Mucosa of descending colon (tissue), 3 donors: ENCODE measurements around the gene HIC1. TPM values are rescaled to one million over a fixed set of nuclear protein-coding genes. Genes with fewer than 3 reads are reported as not detected.

ENCODE experiments used
- ATAC-seq: fragments of 200-7000 bp; cut with Tn5 transposase; one replicate; pipeline ENCODE4 v1.9.1; 2020; ENCODE audit warnings: mild to moderate bottlenecking, moderate library complexity
- DNase-seq, 3 donors: peaks; one replicate each; pipeline ENCODE4 v3.0.0-alpha.2; 2020
- H3K36me3 ChIP-seq: fragments of 200-600 bp; one replicate; pipeline ENCODE4 v1.8.0; 2021; ENCODE audit warnings: low read depth, mild to moderate bottlenecking
- H3K4me1 ChIP-seq: fragments of 200-600 bp; one replicate; pipeline ENCODE4 v1.8.0; 2021; ENCODE audit warnings: low read depth, mild to moderate bottlenecking
- H3K4me3 ChIP-seq: fragments of 200-600 bp; one replicate; pipeline ENCODE4 v1.8.0; 2021; ENCODE audit warnings: mild to moderate bottlenecking
- H3K9me3 ChIP-seq: fragments of 200-600 bp; one replicate; pipeline ENCODE4 v1.8.0; 2021; ENCODE audit warnings: mild to moderate bottlenecking
- intact Hi-C, 2 donors: fragments of 100-400 bp; cut with DNase I in 1 of 2; cut with micrococcal nuclease in 1 of 2; formaldehyde crosslinking; loops; one replicate each; pipeline versions ENCODE4 v1.11.0 to v1.11.1; 2022; cut with DNase I, micrococcal nuclease
- total RNA-seq, 3 donors: library from RNA; stranded (reverse); fragmentation: NEBNext Ultra II Directional in 2 of 3; extraction: Animal tissue kit (Norgen Biotek cat#: 25700) in 2 of 3; gene quantifications; one replicate each; pipeline versions ENCODE4 v1.2.1 to v1.2.4, GENCODE V29; 2021 to 2023
- TF ChIP-seq, protein P1 (sequence below): fragments of 200-600 bp; IDR thresholded peaks from one replicate; pipeline ENCODE4 v1.8.0; 2022; ENCODE audit warnings: antibody characterized with exemption, mild to moderate bottlenecking
- donor health status: DM: no; HTN: no; CAD: no; lungs with moderate emphysema.
- donor health status: DM: no; HTN: no; CAD: no.
- donor health status: DM: no; HTN: yes; CAD: no.

HIC1 gene
- total RNA-seq, 3 donors from 2014 or later, result 6.0 to 28.9 (median 13.5) TPM

- Histone ChIP-seq H3K4me3 (no peak overlapping the region), H3K9me3 (no peaks in the 10 kb centered on the region), H3K36me3 (no peaks in the 10 kb centered on the region), H3K4me1 (peaks cover 14% of the 10 kb centered on the region)
- intact Hi-C loops, result loop anchor here in 1 of 2 donors (10.0 kb wide), 1 partner anchor 1810 kb away; no protein-coding TSS in a partner anchor
- DNase-seq (no peak), ATAC-seq (no peak)
- TF ChIP-seq, protein P1, sequence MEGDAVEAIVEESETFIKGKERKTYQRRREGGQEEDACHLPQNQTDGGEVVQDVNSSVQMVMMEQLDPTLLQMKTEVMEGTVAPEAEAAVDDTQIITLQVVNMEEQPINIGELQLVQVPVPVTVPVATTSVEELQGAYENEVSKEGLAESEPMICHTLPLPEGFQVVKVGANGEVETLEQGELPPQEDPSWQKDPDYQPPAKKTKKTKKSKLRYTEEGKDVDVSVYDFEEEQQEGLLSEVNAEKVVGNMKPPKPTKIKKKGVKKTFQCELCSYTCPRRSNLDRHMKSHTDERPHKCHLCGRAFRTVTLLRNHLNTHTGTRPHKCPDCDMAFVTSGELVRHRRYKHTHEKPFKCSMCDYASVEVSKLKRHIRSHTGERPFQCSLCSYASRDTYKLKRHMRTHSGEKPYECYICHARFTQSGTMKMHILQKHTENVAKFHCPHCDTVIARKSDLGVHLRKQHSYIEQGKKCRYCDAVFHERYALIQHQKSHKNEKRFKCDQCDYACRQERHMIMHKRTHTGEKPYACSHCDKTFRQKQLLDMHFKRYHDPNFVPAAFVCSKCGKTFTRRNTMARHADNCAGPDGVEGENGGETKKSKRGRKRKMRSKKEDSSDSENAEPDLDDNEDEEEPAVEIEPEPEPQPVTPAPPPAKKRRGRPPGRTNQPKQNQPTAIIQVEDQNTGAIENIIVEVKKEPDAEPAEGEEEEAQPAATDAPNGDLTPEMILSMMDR, result no peak
These were observed 10.5 kb upstream of the HIC1 start for GRCh38 chr17:2044263-2044894.

- intact Hi-C loops, result loop anchor here in 1 of 2 donors (10.0 kb wide), 1 partner anchor 1807 kb away; no protein-coding TSS in a partner anchor
- Histone ChIP-seq H3K9me3 (no peaks in the 10 kb centered on the region), H3K4me1 (peaks cover 18% of the 10 kb centered on the region), H3K36me3 (no peaks in the 10 kb centered on the region), H3K4me3 (no peak overlapping the region)
- ATAC-seq (no peak), DNase-seq (no peak)
- TF ChIP-seq, protein P1, result no peak
These were observed 7.3 kb upstream of the HIC1 start for GRCh38 chr17:2047590-2047989.

DNA sequence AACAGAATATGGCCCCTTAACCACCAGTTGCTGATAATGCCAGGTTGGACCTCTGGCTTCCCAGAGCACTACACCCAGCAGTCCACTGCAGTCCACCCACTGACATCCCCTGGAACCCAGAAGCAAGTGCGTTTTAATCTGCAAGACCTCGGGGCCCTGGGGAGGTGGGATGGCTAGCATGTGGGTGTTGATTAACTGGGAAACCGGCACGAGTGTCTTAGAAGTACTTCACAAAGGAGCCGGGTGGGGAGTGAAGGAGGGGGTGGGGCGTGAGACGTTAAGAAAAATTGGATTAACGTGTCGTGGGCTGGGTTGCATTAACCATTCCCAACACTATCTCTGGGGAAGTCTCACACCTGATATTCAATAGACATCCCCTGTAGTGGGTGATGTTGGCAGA is 6.1 kb upstream of the HIC1 start:
- ATAC-seq (no peak), DNase-seq (no peak)
- intact Hi-C loops, result loop anchor here in 1 of 2 donors (10.0 kb wide), 1 partner anchor 1806 kb away; no protein-coding TSS in a partner anchor
- H3K4me3 ChIP-seq, result no peak overlapping the region
- TF ChIP-seq, protein P1, result no peak
- H3K4me1 ChIP-seq, result peaks cover 21% of the 10 kb centered on the region
- H3K36me3 ChIP-seq, result no peaks in the 10 kb centered on the region
- no peaks in the 10 kb centered on the region for H3K9me3 ChIP-seq

- TF ChIP-seq, protein P1, result no peak
- Histone ChIP-seq H3K9me3 (no peaks in the 10 kb centered on the region), H3K4me1 (peaks cover 25% of the 10 kb centered on the region), H3K4me3 (peak overlapping the region; percentile 24), H3K36me3 (no peaks in the 10 kb centered on the region)
- DNase-seq, result peak; percentile 91
- intact Hi-C loops, result loop anchor here (10.0 kb wide), 2 partner anchors 235 to 1805 kb away; no protein-coding TSS in a partner anchor
- ATAC-seq, result peak; percentile 70
These were observed 5.3 kb upstream of the HIC1 start for GRCh38 chr17:2049333-2050299.

- TF ChIP-seq, protein P1, result no peak
- peak overlapping the region; percentile 22 for H3K4me3 ChIP-seq
- H3K9me3 ChIP-seq, result no peaks in the 10 kb centered on the region
- DNase-seq, result peak; percentile 72 to 84 (median 82)
- H3K36me3 ChIP-seq, result no peaks in the 10 kb centered on the region
- peak; percentile 53 for ATAC-seq
- H3K4me1 ChIP-seq, result peaks cover 30% of the 10 kb centered on the region
- intact Hi-C loops, result loop anchor here in 1 of 2 donors (10.0 kb wide), 1 partner anchor 234 kb away; no protein-coding TSS in a partner anchor
These were observed 4.4 kb upstream of the HIC1 start for GRCh38 chr17:2050300-2051060.
